ENCODE results near the gene SSR3.
"Not testable (repeated sequence)": the region's sequence is repeated elsewhere in the genome, so short reads cannot be mapped to it uniquely, and the experiment has no call there.

SSR3 gene

DNA sequence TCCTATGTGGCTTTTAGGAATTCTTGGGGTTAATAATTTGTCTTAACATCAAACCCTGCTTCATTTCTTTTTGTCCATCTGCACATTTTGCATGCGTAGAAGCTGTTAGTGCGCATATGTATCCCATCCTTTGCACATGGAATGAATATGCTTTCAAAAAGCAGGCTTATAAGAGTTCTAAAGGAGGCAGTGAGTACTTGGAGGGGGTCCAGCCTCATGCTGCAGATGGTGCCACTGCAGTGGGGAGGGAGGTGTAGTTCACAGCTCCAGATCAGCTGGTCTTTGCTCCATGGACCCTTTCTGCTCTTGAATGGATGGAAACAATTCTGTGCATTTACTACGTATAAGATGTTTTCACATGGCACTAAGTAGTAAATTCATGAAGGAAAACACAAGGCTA lies 20.7 kb upstream of the SSR3 start:
- no peak for DNase-seq (ENCODE audit: low read depth)

DNA sequence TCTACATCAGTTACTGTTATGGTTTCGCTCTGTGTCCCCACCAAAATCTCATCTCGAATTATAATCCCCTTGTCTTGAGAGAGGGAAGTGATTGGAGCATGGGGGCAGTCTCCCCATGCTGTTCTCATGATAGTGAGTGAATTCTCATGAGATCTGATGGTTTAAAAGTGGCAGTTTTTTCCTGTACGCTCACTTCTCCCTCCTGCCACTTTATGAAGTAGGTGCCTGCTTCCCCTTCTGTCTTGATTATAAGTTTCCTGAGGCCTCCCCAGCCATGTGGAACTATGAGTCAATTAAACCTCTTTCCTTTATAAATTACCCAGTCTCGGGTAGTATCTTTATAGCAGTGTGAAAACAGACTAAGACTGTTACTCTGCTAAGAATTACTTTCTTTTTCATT lies 15.0 kb upstream of the SSR3 start:
- DNase-seq (ENCODE audit: low read depth), result not testable (repeated sequence)

DNA sequence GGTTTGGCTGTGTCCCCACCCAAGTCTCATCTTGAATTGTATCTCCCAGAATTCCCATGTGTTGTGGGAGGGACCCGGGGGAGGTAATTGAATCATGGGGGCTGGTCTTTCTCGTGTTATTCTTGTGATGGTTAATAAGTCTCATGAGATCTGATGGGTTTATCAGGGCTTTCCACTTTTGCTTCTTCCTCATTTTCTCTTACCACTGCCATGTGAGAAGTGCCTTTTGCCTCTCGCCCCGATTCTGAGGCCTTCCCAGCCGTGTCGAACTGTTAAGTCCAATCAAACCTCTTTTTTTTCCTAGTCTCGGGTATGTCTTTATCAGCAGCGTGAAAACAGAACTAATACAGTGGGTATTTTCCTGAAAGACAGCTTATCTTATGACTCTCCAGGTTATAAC lies 14.1 kb upstream of the SSR3 start:
- not testable (repeated sequence) for DNase-seq (ENCODE audit: low read depth)

DNA sequence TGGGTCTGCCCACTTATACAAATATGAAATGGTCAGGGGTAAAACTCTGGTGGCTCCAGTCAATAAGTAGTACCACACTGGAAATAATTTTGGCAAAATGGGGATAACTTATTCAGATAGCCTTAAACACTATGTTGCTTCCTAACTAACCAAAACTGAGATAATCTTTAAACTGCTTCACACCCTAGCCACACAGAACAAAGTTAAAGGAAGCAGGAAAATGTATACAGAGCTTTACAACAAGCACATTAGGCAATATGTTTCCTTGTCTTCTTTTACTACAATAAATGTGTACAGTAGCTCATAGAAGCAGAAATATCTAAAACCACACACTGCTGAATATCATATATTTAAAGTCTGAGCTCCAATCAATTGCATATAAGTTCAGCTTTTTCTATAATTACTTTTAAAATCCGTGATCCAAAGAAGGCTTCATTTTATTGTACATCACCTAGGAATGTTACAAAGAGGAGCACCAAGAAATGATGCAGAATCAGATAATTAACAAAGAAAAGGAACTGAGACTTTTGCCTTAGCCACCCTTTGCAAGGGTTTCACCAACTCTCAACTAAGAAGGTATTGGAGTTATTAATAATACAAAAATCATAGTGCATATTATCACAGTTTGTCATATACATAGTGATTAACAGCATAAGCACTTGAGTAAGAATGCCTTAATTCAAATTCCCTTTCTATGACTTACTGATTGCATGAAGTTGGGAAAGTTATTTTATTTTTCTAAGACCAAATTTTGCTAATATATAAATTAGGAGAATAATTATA lies 9.2 kb upstream of the SSR3 start:
- no peak for DNase-seq (ENCODE audit: low read depth)

DNA sequence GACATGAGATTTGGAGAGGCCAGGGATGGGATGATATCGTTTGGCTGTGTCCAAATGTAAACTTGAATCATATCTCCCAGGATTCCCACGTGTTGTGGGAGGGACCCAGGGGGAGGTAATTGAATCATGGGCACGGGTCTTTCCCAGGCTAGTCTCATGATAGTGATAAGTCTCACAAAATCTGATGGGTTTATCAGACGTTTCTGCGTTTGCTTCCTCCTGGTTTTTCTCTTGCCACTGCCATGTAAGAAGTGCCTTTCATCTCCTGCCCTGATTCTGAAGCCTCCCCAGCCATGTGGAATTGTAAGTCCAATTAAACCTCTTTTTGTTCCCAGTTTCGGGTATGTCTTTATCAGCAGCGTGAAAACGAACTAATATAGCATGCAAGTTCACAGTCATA lies 7.6 kb upstream of the SSR3 start:
- not testable (repeated sequence) for DNase-seq (ENCODE audit: low read depth)

DNA sequence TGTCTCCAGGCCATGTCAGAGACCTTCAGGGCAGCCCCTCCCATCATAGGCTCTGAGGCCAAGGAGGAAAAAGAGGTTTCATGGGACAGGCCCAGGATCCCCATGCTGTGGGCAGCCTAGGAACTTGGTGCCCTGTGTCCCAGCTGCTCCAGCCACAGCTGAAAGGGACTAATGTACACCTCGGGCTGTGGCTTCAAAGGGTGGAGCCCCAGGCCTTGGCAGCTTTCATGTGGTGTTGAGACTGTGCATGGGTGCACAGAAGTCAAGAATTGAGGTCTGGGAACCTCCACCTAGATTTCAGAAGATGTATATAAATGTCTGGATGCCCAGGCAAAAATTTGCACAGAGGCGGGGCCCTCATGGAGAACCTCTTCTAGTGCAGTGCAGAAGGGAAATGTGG lies 6.6 kb upstream of the SSR3 start:
- DNase-seq (ENCODE audit: low read depth), result no peak

DNA sequence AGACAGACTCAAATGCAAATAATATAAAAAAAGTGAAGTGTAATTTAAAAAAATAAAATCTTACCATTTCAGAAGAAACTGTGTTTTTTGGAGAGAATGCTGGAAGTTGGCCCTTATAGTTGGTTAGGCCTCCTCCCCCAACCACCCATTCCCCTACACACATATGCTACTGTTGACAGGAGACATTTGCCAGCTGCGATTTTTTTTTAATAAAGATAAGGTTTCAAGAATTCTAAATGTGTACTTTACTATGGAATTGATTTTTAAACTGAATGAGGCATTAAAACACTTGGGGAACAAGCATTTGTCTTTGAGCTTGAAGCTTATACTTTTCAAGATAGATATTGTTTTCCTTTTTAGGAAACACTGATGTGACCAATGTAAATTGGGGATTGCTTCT lies 4.4 kb upstream of the SSR3 start:
- no peak for DNase-seq (ENCODE audit: low read depth)

DNA sequence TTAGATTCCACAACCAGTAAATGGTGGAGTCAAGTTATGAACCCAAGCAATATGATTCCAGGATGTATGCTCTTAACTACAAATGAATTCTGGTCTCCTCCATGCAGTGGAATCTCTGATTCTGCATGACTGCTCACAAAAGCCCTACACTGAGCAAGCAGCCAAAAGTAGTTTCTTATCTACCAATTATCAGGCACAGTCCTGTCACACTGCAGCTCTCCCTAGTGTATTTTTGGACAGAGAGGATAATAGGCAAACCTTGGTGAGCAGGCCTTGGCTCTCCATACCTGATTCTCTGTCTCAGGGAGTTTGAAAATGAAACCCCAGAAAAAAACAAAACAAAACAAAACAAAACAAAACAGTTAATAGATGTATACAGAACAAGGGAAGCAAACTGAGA lies 3.5 kb upstream of the SSR3 start:
- DNase-seq (ENCODE audit: low read depth), result no peak

DNA sequence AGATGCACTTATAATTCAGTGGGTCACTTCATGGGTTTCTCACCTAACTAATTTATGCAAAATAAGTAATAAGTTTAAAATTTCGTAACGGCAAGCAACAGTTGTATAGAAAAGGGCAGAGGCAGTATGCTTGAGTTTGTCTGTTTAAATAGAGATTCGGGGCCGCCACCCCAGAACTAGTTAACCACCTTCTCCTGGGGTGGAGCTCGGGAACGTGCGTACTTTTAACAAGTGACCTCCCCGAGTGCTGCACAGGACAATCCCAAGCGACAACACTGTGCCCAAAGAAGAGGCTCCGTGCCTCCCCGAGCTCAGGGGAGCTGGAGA lies 439 bp downstream of the SSR3 start:
- DNase-seq (ENCODE audit: low read depth), result no peak

DNA sequence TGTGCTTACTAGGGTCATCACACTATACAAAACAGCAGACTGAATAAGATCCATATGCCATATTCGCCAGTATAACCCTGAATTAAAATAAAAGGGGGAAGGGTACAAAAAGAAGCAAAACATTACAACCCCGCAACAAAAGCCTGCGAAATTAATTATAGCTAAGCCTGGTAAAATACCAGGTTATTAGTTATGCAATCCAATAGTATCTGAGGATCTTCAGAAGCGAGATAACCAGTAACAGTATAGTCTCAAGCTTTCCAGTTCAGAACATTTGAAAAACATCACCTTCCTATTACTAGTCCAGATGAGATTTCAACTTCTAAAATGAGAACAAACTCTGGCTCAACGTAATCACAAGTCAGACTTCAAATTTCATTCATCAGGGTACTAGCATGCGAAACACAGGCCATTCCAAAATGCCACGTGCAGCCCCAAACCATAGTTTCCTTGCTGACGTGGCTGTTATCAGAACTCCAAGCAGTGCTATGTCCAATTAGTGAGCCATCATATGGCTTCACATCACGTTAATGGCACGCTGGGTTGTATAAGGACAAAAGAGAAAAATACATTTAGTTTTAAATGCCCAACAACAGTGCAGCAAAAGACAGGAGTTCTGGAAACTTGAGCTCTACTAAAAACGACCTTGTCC lies 1.1 kb downstream of the SSR3 start:
- DNase-seq (ENCODE audit: low read depth), result no peak

DNA sequence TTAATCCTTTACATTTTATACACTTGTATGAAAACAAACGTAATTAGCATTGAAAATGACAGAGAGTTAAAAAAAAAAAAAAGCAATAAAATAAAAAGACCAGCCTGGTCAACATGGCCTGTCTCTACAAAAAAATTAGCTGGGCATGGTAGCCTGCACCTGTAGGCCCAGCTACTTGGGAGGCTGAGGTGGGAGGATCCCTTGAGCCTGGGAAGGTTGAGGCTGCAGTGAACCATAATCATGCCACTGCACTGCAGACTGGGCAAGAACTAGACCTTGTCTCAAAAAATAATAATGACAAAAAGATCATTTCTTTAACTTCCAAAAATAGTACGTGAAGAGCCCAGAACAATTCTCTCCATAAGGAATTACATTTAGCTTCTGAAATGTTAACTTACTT lies 1.9 kb downstream of the SSR3 start:
- no peak for DNase-seq (ENCODE audit: low read depth)

DNA sequence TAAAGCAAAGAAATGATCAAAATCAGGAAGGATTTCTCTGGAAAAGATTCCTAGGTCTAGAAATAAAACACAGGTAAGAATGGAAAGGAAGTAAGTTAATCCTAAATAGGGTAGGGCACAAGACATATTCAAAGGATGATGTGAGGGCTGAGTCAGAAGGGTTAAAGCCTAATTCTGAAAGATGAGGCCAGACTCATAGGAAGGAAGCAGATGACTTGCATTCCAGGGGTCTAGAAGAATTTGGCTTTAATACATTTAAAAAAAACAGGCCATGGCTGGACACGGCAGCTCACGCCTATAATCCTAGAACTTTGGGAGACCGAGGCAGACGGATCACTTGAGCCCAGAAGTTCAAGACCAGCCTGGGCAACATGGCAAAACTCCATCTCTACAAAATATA lies 3.2 kb downstream of the SSR3 start:
- no peak for DNase-seq (ENCODE audit: low read depth)

DNA sequence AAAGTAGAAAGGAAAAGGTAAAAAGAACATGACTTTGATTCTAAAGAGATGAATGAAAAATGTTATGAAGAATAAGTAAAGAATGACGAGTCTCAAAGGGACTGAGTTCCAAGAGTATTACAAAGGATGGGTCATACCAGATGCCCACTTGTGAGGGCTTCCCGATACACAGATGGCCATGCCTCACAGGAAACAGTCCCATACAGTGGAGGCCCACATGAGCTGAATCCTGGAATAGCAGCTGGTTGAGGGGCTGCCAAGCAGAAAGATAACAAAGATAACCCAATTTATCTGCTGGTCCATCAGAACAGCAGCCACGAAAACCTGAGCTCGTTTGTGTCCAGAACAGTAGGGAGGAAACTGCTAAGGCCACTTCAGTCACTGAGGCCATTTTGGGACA lies 3.7 kb downstream of the SSR3 start:
- DNase-seq (ENCODE audit: low read depth), result no peak

DNA sequence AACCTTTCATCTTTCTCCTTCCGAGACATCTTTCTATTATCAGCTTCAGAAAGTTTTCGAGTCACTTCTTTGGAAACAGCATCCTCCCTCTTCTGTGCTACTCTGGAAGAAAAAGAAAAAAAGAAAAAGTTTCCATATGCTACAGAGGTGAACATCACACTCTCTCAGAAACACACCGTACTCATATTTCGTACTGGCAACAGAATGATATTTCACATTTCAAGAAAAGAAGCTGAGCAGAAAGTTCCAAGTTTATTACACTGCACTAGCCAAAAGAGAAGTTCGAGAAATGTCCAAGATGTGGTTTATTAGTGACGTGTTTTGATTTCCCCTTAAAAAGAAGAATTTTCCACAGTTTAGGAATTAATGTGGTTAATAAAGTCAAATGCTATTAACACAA lies 6.0 kb downstream of the SSR3 start:
- no peak for DNase-seq (ENCODE audit: low read depth)

DNA sequence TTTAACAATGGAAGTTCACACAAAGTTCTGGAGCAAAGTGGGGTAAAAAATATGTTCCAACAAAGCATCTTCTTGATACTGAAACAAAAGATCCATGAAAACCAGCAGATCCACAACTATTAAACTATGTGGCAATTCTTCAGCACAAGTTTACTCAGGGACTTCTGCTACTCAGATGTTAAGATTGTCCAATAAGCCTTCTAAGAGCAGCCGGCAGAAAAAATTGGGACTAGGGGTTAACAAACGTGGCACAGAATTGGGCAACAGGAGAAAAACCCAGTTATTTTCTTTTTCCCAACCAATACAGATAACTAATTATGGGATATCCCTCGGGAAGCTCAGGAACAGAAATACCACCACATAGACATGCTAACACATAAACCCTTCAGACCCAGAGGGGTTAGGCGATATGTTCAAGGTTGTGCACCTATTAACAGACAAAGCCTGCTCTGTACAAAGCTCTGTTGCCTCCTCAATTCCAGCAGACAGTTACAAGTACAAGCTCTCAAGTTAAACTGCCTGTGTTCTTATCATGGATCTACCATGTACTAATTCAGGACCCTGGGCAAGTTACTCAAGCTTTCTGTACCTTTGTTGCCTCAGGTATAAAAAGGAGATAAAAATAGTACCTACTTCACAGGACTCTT lies 6.8 kb downstream of the SSR3 start:
- DNase-seq (ENCODE audit: low read depth), result no peak

DNA sequence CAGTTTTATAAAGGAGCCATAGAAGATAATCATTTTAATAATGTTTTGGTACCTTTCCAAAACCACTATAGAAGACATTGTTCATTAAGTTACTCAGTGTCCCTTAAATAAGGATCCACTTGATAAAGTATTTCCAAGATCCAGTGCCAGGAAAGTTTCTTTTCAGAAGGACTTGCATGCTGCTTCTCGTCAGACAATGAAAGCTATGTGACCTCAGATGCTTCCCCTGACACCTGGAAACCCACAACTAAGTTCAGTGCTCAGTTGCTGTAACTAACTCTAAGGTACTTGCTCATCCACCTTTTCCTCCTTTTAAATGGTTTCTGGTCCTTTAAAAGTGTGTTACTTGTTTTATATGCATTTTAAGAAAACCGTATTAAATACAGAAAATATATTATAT lies 7.3 kb downstream of the SSR3 start:
- DNase-seq (ENCODE audit: low read depth), result no peak

DNA sequence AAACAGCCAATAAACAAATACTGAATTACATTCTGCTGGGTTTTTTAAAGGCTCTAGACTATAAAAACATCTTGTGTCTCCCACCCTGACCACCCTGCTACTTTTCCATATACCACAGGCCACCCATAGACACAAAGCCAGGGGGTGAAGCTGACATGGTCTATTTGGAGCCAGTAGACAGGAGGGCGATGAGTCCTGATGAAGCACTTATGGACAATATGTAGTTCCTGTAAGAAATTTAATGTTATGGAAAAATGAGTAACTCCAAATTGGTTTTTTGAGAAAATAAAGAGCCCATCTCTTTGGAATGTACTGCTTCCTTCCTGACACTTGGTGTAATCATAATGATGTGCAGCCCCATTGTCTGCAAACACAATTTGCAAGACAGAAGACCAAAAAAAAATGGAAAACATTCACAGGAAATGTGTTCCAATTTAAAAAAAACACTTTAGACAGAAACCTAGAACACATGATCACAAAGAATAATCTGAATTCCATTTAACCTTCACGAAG lies 11.8 kb downstream of the SSR3 start:
- no peak for DNase-seq (ENCODE audit: low read depth)

DNA sequence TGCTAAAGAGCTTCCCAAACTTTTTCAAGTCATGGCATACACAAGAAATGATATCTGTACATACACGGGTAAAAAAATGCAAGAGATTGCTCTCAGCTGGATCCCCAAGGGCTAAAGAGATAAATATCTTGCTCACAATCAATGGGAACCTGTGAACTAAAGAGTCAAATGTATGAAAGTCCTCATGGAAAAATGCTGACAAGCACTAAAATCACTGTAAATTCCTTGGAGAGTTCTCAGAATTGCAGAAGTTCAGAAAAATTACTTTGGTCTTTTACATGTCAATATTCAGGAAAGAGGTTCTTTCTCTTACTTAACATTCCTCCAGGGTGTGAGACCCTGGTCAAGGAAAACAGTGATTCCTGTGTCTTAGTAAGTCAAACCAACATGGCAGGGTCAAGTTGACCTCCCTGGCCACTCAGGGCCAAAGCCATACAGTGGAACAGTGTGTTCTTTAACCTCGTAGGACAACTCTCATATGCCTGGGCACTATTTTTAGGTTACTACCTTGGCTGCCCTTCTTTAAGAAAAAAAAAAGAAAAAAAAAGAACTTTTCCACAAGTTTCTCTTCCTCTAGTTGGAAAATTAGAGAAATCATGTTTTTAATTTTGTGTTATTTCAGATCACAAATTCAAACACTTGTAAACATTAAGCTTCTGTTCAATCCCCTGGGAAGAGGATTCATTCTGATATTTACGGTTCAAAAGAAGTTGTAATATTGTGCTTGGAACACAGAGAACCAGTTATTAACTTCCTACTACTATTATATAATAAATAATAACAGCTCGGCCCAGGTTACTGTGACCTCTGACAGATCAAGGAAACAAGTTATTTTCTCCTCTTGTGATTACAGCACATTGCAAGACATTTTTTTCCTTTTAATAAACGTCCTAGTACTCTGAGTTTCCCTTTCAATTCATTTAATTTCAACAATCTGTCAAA lies 12.5 kb downstream of the SSR3 start:
- no peak for DNase-seq (ENCODE audit: low read depth)

DNA sequence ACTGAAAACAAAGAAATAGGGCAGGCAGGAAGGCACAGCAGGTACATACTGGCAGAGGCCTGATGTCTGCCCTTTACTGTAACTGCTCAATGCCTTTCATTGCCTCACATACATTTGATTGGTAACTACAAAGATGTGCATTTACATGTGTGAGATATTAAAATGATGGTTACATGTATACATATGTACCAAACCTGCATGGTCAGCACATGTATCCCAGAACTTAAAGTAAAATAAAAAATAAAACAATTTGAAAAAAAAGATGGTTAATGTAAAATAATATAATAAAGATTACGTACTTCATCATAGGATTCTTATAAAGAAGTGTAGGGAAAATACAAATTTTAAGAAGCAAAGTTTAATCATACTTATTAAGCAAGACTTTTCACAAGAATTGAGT lies 15.1 kb downstream of the SSR3 start:
- no peak for DNase-seq (ENCODE audit: low read depth)

DNA sequence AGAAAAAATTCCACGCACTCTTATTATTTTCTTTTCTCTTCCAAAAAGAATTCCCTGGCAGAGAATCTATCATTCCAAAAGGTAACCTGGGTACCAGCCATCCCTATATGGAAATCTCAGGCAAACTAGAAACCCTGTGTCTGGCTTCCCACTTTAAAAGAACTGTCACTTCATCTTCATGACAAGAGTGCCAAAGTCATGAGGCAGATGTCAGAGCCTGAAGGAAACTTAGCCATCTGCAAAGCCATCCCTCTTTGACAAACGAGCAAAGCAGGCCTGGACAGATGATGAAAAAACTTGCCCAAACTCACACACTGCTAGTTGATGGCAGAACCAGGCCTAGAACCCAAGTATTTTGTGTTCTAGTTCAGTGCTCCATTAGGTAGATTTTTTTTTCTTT lies 15.9 kb downstream of the SSR3 start:
- no peak for DNase-seq (ENCODE audit: low read depth)

DNA sequence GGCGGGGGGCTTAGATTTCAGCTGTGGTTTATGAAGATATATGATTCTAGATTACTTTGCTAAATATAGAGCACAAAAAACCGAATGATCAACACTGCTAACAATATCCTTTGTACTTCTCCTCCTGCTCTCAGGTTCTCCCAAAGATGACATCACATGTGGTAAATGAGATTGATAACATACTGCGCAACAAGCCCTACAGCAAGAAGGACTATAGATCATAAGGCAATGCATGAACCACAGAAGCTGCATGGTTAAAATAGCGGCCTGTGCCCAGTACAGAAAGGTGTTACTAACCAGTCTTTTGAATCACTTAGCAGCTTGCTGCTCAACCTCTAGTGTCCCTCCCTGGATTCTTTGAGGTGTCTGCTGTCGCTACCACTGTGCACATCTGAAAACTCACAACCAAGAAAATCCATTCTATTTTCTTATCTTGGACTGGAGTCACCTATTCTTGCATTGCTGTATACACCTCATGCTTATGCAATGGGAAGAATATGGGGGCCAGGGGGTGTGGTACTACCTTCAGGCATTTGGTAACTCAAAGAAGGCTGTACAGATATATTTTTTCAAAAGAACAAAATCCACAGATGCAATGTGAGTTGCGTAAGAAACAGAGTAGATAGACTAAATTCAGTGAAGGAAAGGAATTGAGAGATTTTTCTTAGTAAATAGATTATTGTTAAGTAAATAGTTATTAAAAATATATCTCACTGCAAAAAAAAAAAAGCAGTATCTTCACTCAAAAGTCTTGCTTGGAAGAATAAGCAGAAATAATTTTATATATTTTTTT lies 18.2 kb downstream of the SSR3 start:
- no peak for DNase-seq (ENCODE audit: low read depth)

DNA sequence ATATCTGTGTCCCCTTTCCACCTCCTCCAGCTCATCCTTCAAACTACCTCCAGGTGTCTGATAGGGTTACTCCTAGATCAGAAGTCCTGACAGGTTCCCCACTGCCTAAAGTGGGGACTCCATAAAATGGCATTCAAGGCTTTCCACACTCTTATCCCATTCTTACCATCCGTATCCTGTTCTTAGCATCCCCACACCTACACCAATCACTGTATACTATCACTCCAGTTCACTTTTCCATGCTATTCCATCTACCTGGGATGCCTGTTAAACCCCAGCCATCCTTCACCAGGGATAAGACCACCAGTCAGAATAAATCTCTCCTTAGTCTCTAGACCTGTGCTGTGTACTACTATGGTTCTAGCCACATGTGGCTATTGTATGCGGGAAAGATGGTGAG lies 19.1 kb downstream of the SSR3 start:
- no peak for DNase-seq (ENCODE audit: low read depth)
